ENCODE measurements around the gene WDR45B. TPM values are rescaled to one million over a fixed set of nuclear protein-coding genes. Genes with fewer than 3 reads are reported as not detected.

Gene WDR45B
- total RNA-seq (10 to 100 TPM; 28.3 to 55.4 (median 46.1) TPM), polyA plus RNA-seq (10 to 100 TPM; 47.3 to 63.2 TPM)

GRCh38 chr17:82648165-82648668 lies at the start of gene WDR45B:
Gene WDR45B, minus strand, starts transcription at chr17:82648444. Its CDS starts 104 bp downstream, at chr17:82648340.
- Histone ChIP-seq H3K27me3 (no peaks in the 10 kb centered on the region), H3K9me3 (no peaks in the 10 kb centered on the region), H3K4me1 (peaks cover 5 to 21% (median 9%) of the 10 kb centered on the region in 3 donors), H3K36me3 (no peaks in the 10 kb centered on the region), H3K27ac (peak within 1 kb of the TSS; percentile 76 to 98 (median 85)), H3K4me3 (peak within 1 kb of the TSS; percentile 98 to 99 (median 98))
- 0 to 1% methylated on average over 37 to 65 of the region's 67 CpGs for WGBS, 2 donors
- peak; percentile 92 to 99 (median 96) for DNase-seq
- TF ChIP-seq, protein P1, sequence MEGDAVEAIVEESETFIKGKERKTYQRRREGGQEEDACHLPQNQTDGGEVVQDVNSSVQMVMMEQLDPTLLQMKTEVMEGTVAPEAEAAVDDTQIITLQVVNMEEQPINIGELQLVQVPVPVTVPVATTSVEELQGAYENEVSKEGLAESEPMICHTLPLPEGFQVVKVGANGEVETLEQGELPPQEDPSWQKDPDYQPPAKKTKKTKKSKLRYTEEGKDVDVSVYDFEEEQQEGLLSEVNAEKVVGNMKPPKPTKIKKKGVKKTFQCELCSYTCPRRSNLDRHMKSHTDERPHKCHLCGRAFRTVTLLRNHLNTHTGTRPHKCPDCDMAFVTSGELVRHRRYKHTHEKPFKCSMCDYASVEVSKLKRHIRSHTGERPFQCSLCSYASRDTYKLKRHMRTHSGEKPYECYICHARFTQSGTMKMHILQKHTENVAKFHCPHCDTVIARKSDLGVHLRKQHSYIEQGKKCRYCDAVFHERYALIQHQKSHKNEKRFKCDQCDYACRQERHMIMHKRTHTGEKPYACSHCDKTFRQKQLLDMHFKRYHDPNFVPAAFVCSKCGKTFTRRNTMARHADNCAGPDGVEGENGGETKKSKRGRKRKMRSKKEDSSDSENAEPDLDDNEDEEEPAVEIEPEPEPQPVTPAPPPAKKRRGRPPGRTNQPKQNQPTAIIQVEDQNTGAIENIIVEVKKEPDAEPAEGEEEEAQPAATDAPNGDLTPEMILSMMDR (IDR thresholded peaks at IDR 0.05) = no peak
- FAIRE-seq = no peak
- ATAC-seq = peak; percentile 91 to 97 (median 95)
- intact Hi-C loops (cut with DNase I) = no loop called here

DNA sequence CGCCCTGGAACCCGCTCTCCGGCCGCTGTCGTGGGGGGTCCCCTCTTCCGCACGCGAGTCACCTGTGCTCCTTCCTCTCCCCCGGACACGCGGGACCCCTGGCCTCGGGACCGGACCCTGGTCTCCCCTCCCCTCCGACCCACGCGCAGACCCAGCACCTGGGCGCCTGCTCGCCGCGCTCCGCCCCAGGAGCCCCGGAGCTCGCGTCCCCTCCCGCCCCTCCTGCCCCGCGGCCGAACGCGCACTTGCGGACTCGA lies 49.5 kb upstream of the WDR45B start:
- no peaks in the 10 kb centered on the region for H3K27me3 ChIP-seq
- TF ChIP-seq, protein P1 (IDR thresholded peaks at IDR 0.05) = no peak
- 1% methylated on average over 28 to 32 of the region's 32 CpGs for WGBS, 2 donors
- peaks cover 0 to 8% (median 6%) of the 10 kb centered on the region in 3 donors for H3K4me1 ChIP-seq
- FAIRE-seq (no peak), ATAC-seq (no peak), DNase-seq (peak in 1 of 6 donors; percentile 85)
- H3K36me3 ChIP-seq = no peaks in the 10 kb centered on the region
- peak overlapping the region; percentile 65 to 80 (median 76) for H3K4me3 ChIP-seq
- intact Hi-C loops (cut with DNase I) = no loop called here
- H3K27ac ChIP-seq = no peak overlapping the region
- H3K9me3 ChIP-seq = no peaks in the 10 kb centered on the region

GRCh38 chr17:82696916-82697807 lies 48.9 kb upstream of the WDR45B start:
- Histone ChIP-seq H3K27me3 (no peaks in the 10 kb centered on the region), H3K36me3 (no peaks in the 10 kb centered on the region), H3K4me1 (peaks cover 0 to 8% (median 6%) of the 10 kb centered on the region in 3 donors), H3K27ac (no peak overlapping the region), H3K9me3 (no peaks in the 10 kb centered on the region), H3K4me3 (peak overlapping the region; percentile 65 to 80 (median 76))
- TF ChIP-seq, protein P1 (IDR thresholded peaks at IDR 0.05) = no peak
- FAIRE-seq (no peak), ATAC-seq (no peak), DNase-seq (peak in 1 of 6 donors; percentile 74)
- intact Hi-C loops (cut with DNase I) = no loop called here
- WGBS, 2 donors = 41 to 50% methylated on average over 38 to 48 of the region's 48 CpGs

DNA sequence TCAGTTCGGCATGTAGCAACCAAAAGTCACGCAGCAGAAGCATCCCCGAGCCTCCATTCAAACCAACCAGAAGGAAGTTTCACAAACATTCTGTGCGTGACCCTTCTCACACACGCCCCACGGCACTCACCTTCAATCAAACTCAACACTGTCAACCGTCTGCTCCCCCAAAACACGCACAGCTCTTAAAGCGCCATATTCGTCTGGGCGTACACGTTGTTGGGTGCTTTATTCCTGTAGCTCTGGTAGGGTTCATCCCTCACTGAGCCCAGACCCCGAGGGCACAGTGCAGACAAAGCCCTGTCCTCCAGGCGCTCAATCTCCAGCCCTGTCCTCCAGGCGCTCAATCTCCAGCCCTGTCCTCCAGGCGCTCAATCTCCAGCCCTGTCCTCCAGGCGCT lies 48.0 kb upstream of the WDR45B start:
- intact Hi-C loops (cut with DNase I) = no loop called here
- no peak for ATAC-seq
- Histone ChIP-seq H3K4me1 (peaks cover 0 to 8% (median 6%) of the 10 kb centered on the region in 3 donors), H3K4me3 (no peak overlapping the region), H3K27me3 (no peaks in the 10 kb centered on the region), H3K9me3 (no peaks in the 10 kb centered on the region), H3K36me3 (no peaks in the 10 kb centered on the region), H3K27ac (no peak overlapping the region)
- FAIRE-seq = no peak
- 96 to 98% methylated on average over 16 of the region's 17 CpGs for WGBS, 2 donors
- peak in 1 of 6 donors; percentile 17 for DNase-seq
- TF ChIP-seq, protein P1 (IDR thresholded peaks at IDR 0.05) = no peak

DNA sequence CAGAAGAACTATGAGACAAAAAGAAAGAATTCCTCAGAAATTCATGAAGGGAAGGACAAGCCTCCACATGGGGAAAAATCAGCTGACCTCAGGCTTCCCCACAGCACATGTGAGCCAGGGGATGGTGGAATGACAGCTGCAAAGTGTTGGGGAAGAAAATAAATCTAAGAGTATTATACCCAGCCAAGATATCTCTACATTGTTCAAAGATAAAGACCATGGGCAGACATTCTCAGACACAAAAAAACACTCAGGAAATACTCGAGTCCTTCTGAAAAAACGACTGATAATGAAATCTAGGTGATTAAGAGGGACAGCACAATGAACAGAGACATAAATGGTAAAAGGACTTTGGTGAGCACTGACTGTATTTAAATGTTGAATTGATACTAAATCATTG lies 46.4 kb upstream of the WDR45B start:
- Histone ChIP-seq H3K27ac (no peak overlapping the region), H3K36me3 (no peaks in the 10 kb centered on the region), H3K9me3 (no peaks in the 10 kb centered on the region), H3K4me3 (no peak overlapping the region), H3K27me3 (no peaks in the 10 kb centered on the region), H3K4me1 (peaks cover 0 to 8% (median 6%) of the 10 kb centered on the region in 3 donors)
- DNase-seq = no peak
- FAIRE-seq = no peak
- intact Hi-C loops (cut with DNase I) = no loop called here
- ATAC-seq = no peak
- TF ChIP-seq, protein P1 (IDR thresholded peaks at IDR 0.05) = no peak
- WGBS, 2 donors = 66 to 83% methylated on average over 2 of the region's 2 CpGs
